ENCODE results near the gene MITF. TPM values are rescaled to one million over a fixed set of nuclear protein-coding genes. Genes with fewer than 3 reads are reported as not detected.

Gene MITF
- total RNA-seq, 1 experiment from 2014 or later, result 1.9 TPM

- ATAC-seq (no peak), DNase-seq (ENCODE audit: low read depth, low spot score) (no peak)
- no TSS peak for BruUV-seq (replicated peaks)
- H3K27me3 ChIP-seq (ENCODE audit: insufficient read depth, low read length), result no peaks in the 10 kb centered on the region
- intact Hi-C loops (cut with micrococcal nuclease), result no loop called here
- ChIA-PET RAD21 (ENCODE audit: low non-redundant PET in 1 of 2, low total read pairs in 2 of 2, uncharacterized antibody in 2 of 2, unreplicated experiment in 2 of 2) (no interaction called here), CTCF (no interaction called here), POLR2A (no interaction called here)
- H3K9me3 ChIP-seq (ENCODE audit: control insufficient read depth in 1 of 2, insufficient read depth in 1 of 2, low read depth in 1 of 2, low read length in 2 of 2), result no peaks in the 10 kb centered on the region
- no peaks in the 10 kb centered on the region for H4K20me1 ChIP-seq (ENCODE audit: insufficient read depth)
- no peaks in the 10 kb centered on the region for H3K79me2 ChIP-seq (ENCODE audit: insufficient read depth, low read length)
- H3K4me2 ChIP-seq (ENCODE audit: low read length), result no peak overlapping the region
- H3K36me3 ChIP-seq (ENCODE audit: control insufficient read depth in 1 of 2, insufficient read depth in 2 of 2, low read length in 2 of 2), result no peaks in the 10 kb centered on the region
- H3K4me3 ChIP-seq (replicated peaks in 1 of 2; ENCODE audit: low read depth in 1 of 2, low read length in 2 of 2), result no peak overlapping the region
- peaks cover 0 to 4% of the 10 kb centered on the region in 2 experiments; a peak in 1 of 4 replicates for H3K4me1 ChIP-seq (ENCODE audit: control insufficient read depth in 1 of 2, insufficient read depth in 2 of 2, low read length in 2 of 2)
- no peak overlapping the region for H3K27ac ChIP-seq (ENCODE audit: low read depth, low read length)
- TF ChIP-seq YY1 (IDR thresholded peaks at IDR 0.05; ENCODE audit: extremely low read depth, insufficient replicate concordance, low read depth, low read length) (no peak), ZBTB33 (IDR thresholded peaks at IDR 0.05; ENCODE audit: extremely low read depth, insufficient replicate concordance, low read length) (no peak), POLR2AphosphoS5 (IDR thresholded peaks at IDR 0.05; ENCODE audit: low read depth, low read length) (no peak), ATF3 (IDR thresholded peaks at IDR 0.05) (no peak), POLR2A (IDR thresholded peaks at IDR 0.05; ENCODE audit: borderline replicate concordance, extremely low read depth, insufficient read depth, insufficient read length) (no peak), SIN3A (IDR thresholded peaks at IDR 0.05; ENCODE audit: low read depth) (no peak), FOSL1 (IDR thresholded peaks at IDR 0.05; ENCODE audit: low read depth) (no peak), JUND (IDR thresholded peaks at IDR 0.05) (no peak), ELF1 (IDR thresholded peaks at IDR 0.05; ENCODE audit: borderline replicate concordance, low read depth) (no peak), CEBPB (IDR thresholded peaks at IDR 0.05; ENCODE audit: low read depth) (no peak), CTCF (IDR thresholded peaks at IDR 0.05 in 2 of 3, conservative IDR thresholded peaks at IDR 0.05 in 1 of 3; ENCODE audit: borderline replicate concordance in 1 of 3, insufficient read depth in 1 of 3, low read depth in 2 of 3, low read length in 2 of 3) (no peak), CBX3 (IDR thresholded peaks at IDR 0.05; ENCODE audit: low read depth) (no peak)
- H2AFZ ChIP-seq (ENCODE audit: low read depth, low read length, poor library complexity, severe bottlenecking), result no peak overlapping the region
- H3K9ac ChIP-seq (ENCODE audit: low read length), result no peak overlapping the region
- no peaks in the 10 kb centered on the region for H3K9me2 ChIP-seq (ENCODE audit: insufficient read depth)
Observed at GRCh38 chr3:69770976-69771634, 31.8 kb downstream of the MITF start.

Measured in HCT116 (cell line).